Ureter (tissue), 1 donor: ENCODE data around the gene KCNG1. TPM values are rescaled to one million over a fixed set of nuclear protein-coding genes. Genes with fewer than 3 reads are reported as not detected.

Source experiments
- total RNA-seq: library from RNA; stranded (reverse); gene quantifications from one replicate; pipeline ENCODE4 v1.2.4, GENCODE V29; 2023
- donor health status: DM: yes; HTN: yes; CAD: no.

The KCNG1 gene
- total RNA-seq, 1 donor from 2014 or later: 22.4 TPM

Other genes with a start within 250 kb of the KCNG1 start
- 12.2 TPM for gene BCAS4, start 228.0 kb downstream of the KCNG1 start, total RNA-seq
- 127 TPM for gene ADNP, start 91.7 kb downstream of the KCNG1 start, total RNA-seq
- gene DPM1, start 64.6 kb downstream of the KCNG1 start, total RNA-seq: 41.8 TPM
- gene MOCS3, start 64.3 kb downstream of the KCNG1 start, total RNA-seq: 6.5 TPM